Neural cell (in vitro differentiated cells): ENCODE data around the gene PAH. TPM values are rescaled to one million over a fixed set of nuclear protein-coding genes. Genes with fewer than 3 reads are reported as not detected.

Experiments
- H2AFZ ChIP-seq: fragments of 200-600, 300-800 bp; sonication (generic), shearing (Covaris generic); 2 replicates; pipeline ENCODE4 v1.6.0; 2014; ENCODE audit warnings: low read depth, mild to moderate bottlenecking, antibody characterized with exemption, low read length, moderate library complexity
- H3F3A ChIP-seq: fragments of 200-600 bp; shearing (Covaris generic); 2 replicates; pipeline ENCODE4 v1.6.1; 2016; ENCODE audit warnings: mild to moderate bottlenecking, moderate library complexity, mixed read lengths, antibody characterized with exemption, low read length; ENCODE audit not compliant: insufficient read depth, poor library complexity, severe bottlenecking
- H3K27ac ChIP-seq: fragments of 200-600, 300-800 bp; sonication (generic), shearing (Covaris generic); 2 replicates; pipeline ENCODE4 v1.5.1; 2014; ENCODE audit warnings: mild to moderate bottlenecking, low read length, moderate library complexity
- H3K27me3 ChIP-seq: fragments of 300-800, 200-600 bp; sonication (generic), shearing (Covaris generic); 2 replicates; pipeline ENCODE4 v1.6.0; 2014; ENCODE audit warnings: mild to moderate bottlenecking, low read depth, low read length, moderate library complexity; ENCODE audit not compliant: insufficient read depth
- H3K36me3 ChIP-seq: fragments of 300-800, 200-600 bp; sonication (generic), shearing (Covaris generic); 2 replicates; pipeline ENCODE4 v1.5.1; 2014; ENCODE audit warnings: mild to moderate bottlenecking, antibody characterized with exemption, low read length, moderate library complexity; ENCODE audit not compliant: insufficient read depth
- H3K4me2 ChIP-seq: fragments of 300-800, 200-600 bp; sonication (generic), shearing (Covaris generic); 2 replicates; pipeline ENCODE4 v1.6.0; 2014; ENCODE audit warnings: mild to moderate bottlenecking, low read length
- H3K4me3 ChIP-seq: fragments of 300-800, 200-600 bp; sonication (generic), shearing (Covaris generic); 2 replicates; pipeline ENCODE4 v1.5.1; 2014; ENCODE audit warnings: mild to moderate bottlenecking, low read length, moderate library complexity
- H3K79me2 ChIP-seq: fragments of 200-600 bp; shearing (Covaris generic); replicated peaks from 2 replicates; pipeline ENCODE4 v1.6.0; 2014; ENCODE audit warnings: mild to moderate bottlenecking, low read length, moderate library complexity; ENCODE audit not compliant: insufficient read depth
- H3K9ac ChIP-seq: fragments of 300-800, 200-600 bp; sonication (generic), shearing (Covaris generic); 2 replicates; pipeline ENCODE4 v1.6.1; 2016; ENCODE audit warnings: mild to moderate bottlenecking, low read length, mixed read lengths
- H3K9me2 ChIP-seq: fragments of 200-600 bp; shearing (Covaris generic); 2 replicates; pipeline ENCODE4 v1.6.1; 2016; ENCODE audit warnings: mild to moderate bottlenecking, low read length, mixed read lengths; ENCODE audit not compliant: insufficient read depth
- H3K9me3 ChIP-seq: fragments of 200-600, 300-800 bp; sonication (generic), shearing (Covaris generic); 2 replicates; pipeline ENCODE4 v1.6.1; 2016; ENCODE audit warnings: mild to moderate bottlenecking, mixed run types, low read length, moderate library complexity, mixed read lengths
- H4K20me1 ChIP-seq: fragments of 200-600 bp; shearing (Covaris generic); 2 replicates; pipeline ENCODE4 v1.6.1; 2016; ENCODE audit warnings: mild to moderate bottlenecking, mixed run types; ENCODE audit not compliant: insufficient read depth
- CTCF ChIP-seq: fragments of 450-650 bp; IDR thresholded peaks from 2 replicates; pipeline ENCODE4 v1.5.1; 2014; ENCODE audit warnings: antibody characterized with exemption, mild to moderate bottlenecking, moderate library complexity; ENCODE audit not compliant: poor library complexity, severe bottlenecking
- EP300 ChIP-seq: fragments of 450-650 bp; conservative IDR thresholded peaks from 2 replicates; pipeline ENCODE4 v1.6.1; 2014; ENCODE audit warnings: antibody characterized with exemption, mild to moderate bottlenecking, moderate library complexity; ENCODE audit not compliant: poor library complexity, severe bottlenecking
- EZH2 ChIP-seq: fragments of 200-600, 300-800 bp; shearing (Covaris generic), sonication (generic); IDR thresholded peaks from 2 replicates; pipeline ENCODE4 v1.6.1; 2014; ENCODE audit warnings: antibody characterized with exemption, low read length, borderline replicate concordance, mild to moderate bottlenecking; ENCODE audit not compliant: insufficient read depth, poor library complexity, severe bottlenecking
- MXI1 ChIP-seq: fragments of 450-650 bp; conservative IDR thresholded peaks from 2 replicates; pipeline ENCODE4 v1.6.1; 2014; ENCODE audit warnings: antibody characterized with exemption, mild to moderate bottlenecking; ENCODE audit not compliant: poor library complexity, severe bottlenecking
- POLR2AphosphoS5 ChIP-seq: IDR thresholded peaks from 2 replicates; pipeline ENCODE4 v1.6.1; 2012
- RAD21 ChIP-seq: fragments of 450-650 bp; conservative IDR thresholded peaks from 2 replicates; pipeline ENCODE4 v1.6.1; 2014; ENCODE audit warnings: antibody characterized with exemption, mild to moderate bottlenecking, moderate library complexity
- SMC3 ChIP-seq: fragments of 450-650 bp; conservative IDR thresholded peaks from 2 replicates; pipeline ENCODE4 v1.6.1; 2014; ENCODE audit warnings: antibody characterized with exemption, mild to moderate bottlenecking, moderate library complexity; ENCODE audit not compliant: poor library complexity
- TAF1 ChIP-seq: IDR thresholded peaks from 2 replicates; pipeline ENCODE4 v1.6.1; 2012; ENCODE audit warnings: low read depth
- polyA minus RNA-seq: library from RNA; depleted of rRNA, polyadenylated mRNA; stranded (reverse); fragments of >200 nt; gene quantifications from 2 replicates; pipeline ENCODE4 v1.2.3, GENCODE V29; 2014
- polyA plus RNA-seq: library from polyadenylated mRNA; depleted of rRNA; stranded (reverse); fragments of >200 nt; gene quantifications from 2 replicates; pipeline ENCODE4 v1.2.3, GENCODE V29; 2014
- TF ChIP-seq, protein P1 (sequence below): IDR thresholded peaks from 2 replicates; pipeline ENCODE4 v1.6.1; 2012; ENCODE audit warnings: borderline replicate concordance

Gene PAH
- polyA plus RNA-seq: not detected in 2 replicates
- polyA minus RNA-seq: not detected in 2 replicates

GRCh38 chr12:102917026-102917787 lies at the start of gene PAH:
Gene PAH, minus strand, starts transcription at chr12:102917244. Its CDS starts 114 bp downstream, at chr12:102917130.
- H3K4me2 ChIP-seq: no peak within 1 kb of the TSS
- no peak for TF ChIP-seq POLR2AphosphoS5
- no peak for TF ChIP-seq TAF1
- TF ChIP-seq CTCF: no peak
- TF ChIP-seq EP300: no peak
- no peak for TF ChIP-seq RAD21
- TF ChIP-seq, protein P1, sequence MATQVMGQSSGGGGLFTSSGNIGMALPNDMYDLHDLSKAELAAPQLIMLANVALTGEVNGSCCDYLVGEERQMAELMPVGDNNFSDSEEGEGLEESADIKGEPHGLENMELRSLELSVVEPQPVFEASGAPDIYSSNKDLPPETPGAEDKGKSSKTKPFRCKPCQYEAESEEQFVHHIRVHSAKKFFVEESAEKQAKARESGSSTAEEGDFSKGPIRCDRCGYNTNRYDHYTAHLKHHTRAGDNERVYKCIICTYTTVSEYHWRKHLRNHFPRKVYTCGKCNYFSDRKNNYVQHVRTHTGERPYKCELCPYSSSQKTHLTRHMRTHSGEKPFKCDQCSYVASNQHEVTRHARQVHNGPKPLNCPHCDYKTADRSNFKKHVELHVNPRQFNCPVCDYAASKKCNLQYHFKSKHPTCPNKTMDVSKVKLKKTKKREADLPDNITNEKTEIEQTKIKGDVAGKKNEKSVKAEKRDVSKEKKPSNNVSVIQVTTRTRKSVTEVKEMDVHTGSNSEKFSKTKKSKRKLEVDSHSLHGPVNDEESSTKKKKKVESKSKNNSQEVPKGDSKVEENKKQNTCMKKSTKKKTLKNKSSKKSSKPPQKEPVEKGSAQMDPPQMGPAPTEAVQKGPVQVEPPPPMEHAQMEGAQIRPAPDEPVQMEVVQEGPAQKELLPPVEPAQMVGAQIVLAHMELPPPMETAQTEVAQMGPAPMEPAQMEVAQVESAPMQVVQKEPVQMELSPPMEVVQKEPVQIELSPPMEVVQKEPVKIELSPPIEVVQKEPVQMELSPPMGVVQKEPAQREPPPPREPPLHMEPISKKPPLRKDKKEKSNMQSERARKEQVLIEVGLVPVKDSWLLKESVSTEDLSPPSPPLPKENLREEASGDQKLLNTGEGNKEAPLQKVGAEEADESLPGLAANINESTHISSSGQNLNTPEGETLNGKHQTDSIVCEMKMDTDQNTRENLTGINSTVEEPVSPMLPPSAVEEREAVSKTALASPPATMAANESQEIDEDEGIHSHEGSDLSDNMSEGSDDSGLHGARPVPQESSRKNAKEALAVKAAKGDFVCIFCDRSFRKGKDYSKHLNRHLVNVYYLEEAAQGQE: no peak
- no peak for TF ChIP-seq MXI1
- no peak for TF ChIP-seq EZH2
- TF ChIP-seq SMC3: no peak
- no peak within 1 kb of the TSS for H3K4me3 ChIP-seq

GRCh38 chr12:102966200-102966863 lies 49.3 kb upstream of the PAH start:
- no peak overlapping the region for H3K9ac ChIP-seq
- no peak overlapping the region for H2AFZ ChIP-seq
- no peaks in the 10 kb centered on the region for H3K9me3 ChIP-seq
- H3K9me2 ChIP-seq: no peaks in the 10 kb centered on the region
- no peak for TF ChIP-seq EP300
- TF ChIP-seq CTCF: no peak
- TF ChIP-seq RAD21: no peak
- no peak for TF ChIP-seq TAF1
- no peak overlapping the region for H3K4me2 ChIP-seq
- peaks cover 13% of the 10 kb centered on the region for H3K27me3 ChIP-seq
- H3K36me3 ChIP-seq: no peaks in the 10 kb centered on the region
- peaks cover 5% of the 10 kb centered on the region for H3F3A ChIP-seq
- H3K79me2 ChIP-seq: no peaks in the 10 kb centered on the region
- no peak overlapping the region for H3K4me3 ChIP-seq
- no peaks in the 10 kb centered on the region for H4K20me1 ChIP-seq
- no peak overlapping the region for H3K27ac ChIP-seq

More at GRCh38 chr12:102917026-102917787, at the start of gene PAH:
- Histone ChIP-seq H3K9ac (no peak within 1 kb of the TSS), H4K20me1 (no peaks in the 10 kb centered on the region), H3K9me2 (no peaks in the 10 kb centered on the region), H3F3A (no peaks in the 10 kb centered on the region), H2AFZ (no peak within 1 kb of the TSS), H3K79me2 (no peaks in the 10 kb centered on the region), H3K9me3 (no peaks in the 10 kb centered on the region), H3K36me3 (no peaks in the 10 kb centered on the region), H3K27ac (no peak within 1 kb of the TSS), H3K27me3 (no peaks in the 10 kb centered on the region)
